Measurements from ENCODE around the gene RAPGEF6. TPM values are rescaled to one million over a fixed set of nuclear protein-coding genes. Genes with fewer than 3 reads are reported as not detected.
A peak's percentile ranks its signal among the peaks of the same experiment; 100 is the strongest.
"Not testable (repeated sequence)": the region's sequence is repeated elsewhere in the genome, so short reads cannot be mapped to it uniquely, and the experiment has no call there.

RAPGEF6 gene
- total RNA-seq, 1 experiment from 2014 or later: 50.7 TPM

DNA sequence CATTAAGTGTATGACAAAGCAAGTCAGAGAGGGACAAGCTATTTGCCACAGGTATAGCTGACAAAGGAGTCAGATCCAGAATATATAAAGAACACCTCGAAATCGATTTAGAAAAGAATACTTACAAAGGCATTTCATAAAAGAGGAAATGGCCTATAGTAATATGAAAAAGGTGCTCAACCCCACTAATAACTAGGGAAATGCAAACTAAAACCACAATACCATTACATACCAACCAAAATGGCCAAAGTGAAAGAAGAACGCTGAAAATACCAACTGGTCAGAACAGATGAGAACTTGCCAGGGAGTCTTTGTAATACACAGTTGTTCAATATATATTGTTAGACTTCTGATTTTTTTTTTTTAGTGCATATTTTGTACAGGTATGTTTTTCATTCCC lies 218.3 kb downstream of the RAPGEF6 start:
- Histone ChIP-seq H3K79me2 (ENCODE audit: low read length) (peaks cover 10% of the 10 kb centered on the region), H3K9me2 (replicated peaks; ENCODE audit: insufficient read depth, low read length) (no peaks in the 10 kb centered on the region), H3K9me3 (ENCODE audit: low read length) (no peaks in the 10 kb centered on the region), H3K9ac (ENCODE audit: low read length) (peak overlapping the region; percentile 29), H3K4me1 (ENCODE audit: low read length) (peaks cover 22% of the 10 kb centered on the region), H3K27ac (ENCODE audit: low read length) (peak overlapping the region; percentile 81), H3K4me2 (ENCODE audit: low read depth, low read length, poor library complexity, severe bottlenecking) (peak overlapping the region; percentile 79), H2AFZ (ENCODE audit: low read length) (no peak overlapping the region), H3K27me3 (ENCODE audit: low read length) (no peaks in the 10 kb centered on the region), H3K36me3 (ENCODE audit: insufficient read depth, low read length) (peaks cover 13% of the 10 kb centered on the region), H3K4me3 (ENCODE audit: low read length) (peak overlapping the region; percentile 42), H4K20me1 (ENCODE audit: insufficient read depth, low read depth, low read length) (no peaks in the 10 kb centered on the region)
- DNase-seq: peak; percentile 72

DNA sequence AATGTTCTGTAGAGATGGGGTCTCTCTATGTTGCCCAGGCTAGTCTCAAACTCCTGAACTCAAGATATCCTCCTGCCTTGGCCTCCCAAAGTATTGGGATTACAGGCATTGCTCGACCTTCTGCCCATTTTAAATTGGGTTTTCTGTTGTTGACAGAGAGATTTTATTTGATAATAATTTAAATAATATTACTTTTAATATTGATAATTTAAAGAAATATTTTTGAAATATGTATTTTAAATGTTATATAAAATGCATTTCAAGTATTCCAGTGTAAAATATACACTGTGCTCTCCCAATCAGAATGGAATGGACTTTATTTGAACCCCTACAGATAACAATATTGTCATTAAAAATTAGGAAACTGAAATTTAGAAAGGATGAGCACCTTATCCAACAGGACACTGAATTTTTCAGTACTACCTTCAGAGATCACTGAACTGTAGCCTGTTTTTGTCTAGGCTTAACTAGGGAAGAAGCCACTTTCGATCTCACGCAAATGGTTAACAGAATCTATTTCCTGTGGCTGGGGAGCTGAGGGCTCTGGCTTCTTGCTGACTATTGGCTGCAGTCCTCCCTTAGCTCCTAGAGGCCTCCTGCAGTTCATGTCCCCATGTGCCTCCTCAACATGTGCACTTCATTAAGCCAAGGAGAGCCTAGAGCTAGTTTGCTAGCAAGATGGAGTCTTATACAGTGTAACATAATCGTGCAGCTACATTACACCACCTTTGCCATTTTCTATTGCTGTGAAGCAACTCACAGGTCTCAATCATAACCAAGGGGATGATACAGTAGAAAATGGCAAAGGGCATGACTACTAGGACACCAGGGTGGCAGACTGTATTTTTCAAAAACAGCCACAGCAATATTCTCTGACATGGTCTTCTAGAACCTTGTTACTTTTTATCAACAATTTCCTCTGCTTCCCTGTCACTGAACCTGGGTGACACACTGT lies 221.1 kb downstream of the RAPGEF6 start:
- no peaks in the 10 kb centered on the region for H3K9me2 ChIP-seq (replicated peaks; ENCODE audit: insufficient read depth, low read length)
- H3K4me3 ChIP-seq (ENCODE audit: low read length): no peak overlapping the region
- no peak for DNase-seq
- H3K4me1 ChIP-seq (ENCODE audit: low read length): peaks cover 22% of the 10 kb centered on the region
- H3K36me3 ChIP-seq (ENCODE audit: insufficient read depth, low read length): peaks cover 21% of the 10 kb centered on the region
- no peak overlapping the region for H3K4me2 ChIP-seq (ENCODE audit: low read depth, low read length, poor library complexity, severe bottlenecking)
- H2AFZ ChIP-seq (ENCODE audit: low read length): no peak overlapping the region
- H4K20me1 ChIP-seq (ENCODE audit: insufficient read depth, low read depth, low read length): no peaks in the 10 kb centered on the region
- no peaks in the 10 kb centered on the region for H3K27me3 ChIP-seq (ENCODE audit: low read length)
- H3K27ac ChIP-seq (ENCODE audit: low read length): no peak overlapping the region
- no peak overlapping the region for H3K9ac ChIP-seq (ENCODE audit: low read length)
- H3K9me3 ChIP-seq (ENCODE audit: low read length): no peaks in the 10 kb centered on the region
- peaks cover 10% of the 10 kb centered on the region for H3K79me2 ChIP-seq (ENCODE audit: low read length)

DNA sequence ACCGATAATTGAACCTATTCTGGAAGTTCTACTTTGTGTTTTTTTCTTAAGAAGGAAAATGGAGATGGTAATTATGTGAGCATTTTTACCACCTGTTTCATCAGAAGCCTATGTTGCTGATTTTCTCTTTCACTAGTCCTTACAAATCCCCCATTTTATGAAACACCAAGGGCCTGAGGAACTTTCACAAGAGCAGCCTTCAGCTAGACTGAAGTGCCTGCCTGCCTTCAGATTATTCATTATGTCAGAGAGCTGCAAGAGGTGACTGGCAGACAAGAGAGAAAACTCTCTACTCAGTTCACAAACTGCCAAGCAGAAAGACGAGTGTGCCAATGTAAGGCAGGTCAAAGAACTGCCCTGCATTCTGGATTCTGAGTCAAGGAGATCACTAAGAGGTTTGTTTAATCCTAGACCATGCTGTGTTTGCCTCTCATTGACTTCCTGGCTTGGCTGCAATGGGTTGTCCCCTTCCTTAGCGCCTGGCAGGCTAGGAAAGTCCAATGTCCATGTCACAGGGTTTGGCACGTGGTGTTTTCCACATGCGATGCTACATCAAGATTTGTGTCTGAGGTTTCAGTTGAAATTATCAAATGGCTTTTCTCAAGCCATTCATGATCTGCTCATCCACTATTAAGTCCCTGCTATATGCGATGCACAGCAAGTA lies 227.9 kb downstream of the RAPGEF6 start:
- DNase-seq: no peak
- H3K36me3 ChIP-seq (ENCODE audit: insufficient read depth, low read length): peaks cover 50% of the 10 kb centered on the region
- H3K9me3 ChIP-seq (ENCODE audit: low read length): 0 out of 2 replicates have a peak, but pooled peaks cover 5% of the 10 kb centered on the region
- H3K9me2 ChIP-seq (replicated peaks; ENCODE audit: insufficient read depth, low read length): no peaks in the 10 kb centered on the region
- H3K27me3 ChIP-seq (ENCODE audit: low read length): no peaks in the 10 kb centered on the region
- H3K9ac ChIP-seq (ENCODE audit: low read length): no peak overlapping the region
- no peaks in the 10 kb centered on the region for H4K20me1 ChIP-seq (ENCODE audit: insufficient read depth, low read depth, low read length)
- H3K4me3 ChIP-seq (ENCODE audit: low read length): no peak overlapping the region
- no peak overlapping the region for H3K27ac ChIP-seq (ENCODE audit: low read length)
- H3K4me1 ChIP-seq (ENCODE audit: low read length): no peaks in the 10 kb centered on the region
- H2AFZ ChIP-seq (ENCODE audit: low read length): no peak overlapping the region
- no peaks in the 10 kb centered on the region for H3K79me2 ChIP-seq (ENCODE audit: low read length)
- no peak overlapping the region for H3K4me2 ChIP-seq (ENCODE audit: low read depth, low read length, poor library complexity, severe bottlenecking)

DNA sequence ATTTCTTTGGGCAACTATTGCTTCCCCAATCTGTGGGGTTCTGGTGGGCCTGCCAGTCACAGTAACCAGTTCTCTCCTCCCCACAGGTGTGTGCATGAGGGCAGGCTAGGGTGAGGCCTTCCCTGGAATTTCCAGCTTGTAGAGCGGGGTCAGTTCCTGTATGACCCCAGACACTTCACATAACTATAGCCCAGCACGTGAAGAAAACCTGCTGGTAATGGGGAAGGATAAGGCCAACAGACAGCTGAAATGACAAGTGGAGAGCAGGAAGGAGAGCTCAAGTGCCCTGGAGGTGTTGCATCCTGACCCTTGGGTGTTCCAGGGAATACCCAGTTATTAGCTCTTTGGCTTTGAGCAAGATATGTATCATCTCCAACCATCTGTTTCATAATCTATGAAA lies 229.0 kb downstream of the RAPGEF6 start:
- Histone ChIP-seq H3K36me3 (ENCODE audit: insufficient read depth, low read length) (peaks cover 54% of the 10 kb centered on the region), H2AFZ (ENCODE audit: low read length) (no peak overlapping the region), H3K4me1 (ENCODE audit: low read length) (no peaks in the 10 kb centered on the region), H3K4me2 (ENCODE audit: low read depth, low read length, poor library complexity, severe bottlenecking) (no peak overlapping the region), H4K20me1 (ENCODE audit: insufficient read depth, low read depth, low read length) (no peaks in the 10 kb centered on the region), H3K79me2 (ENCODE audit: low read length) (no peaks in the 10 kb centered on the region), H3K4me3 (ENCODE audit: low read length) (no peak overlapping the region), H3K27me3 (ENCODE audit: low read length) (no peaks in the 10 kb centered on the region), H3K27ac (ENCODE audit: low read length) (no peak overlapping the region), H3K9me3 (ENCODE audit: low read length) (peaks cover 8% of the 10 kb centered on the region; the same call in 1 of the 2 replicates), H3K9ac (ENCODE audit: low read length) (no peak overlapping the region), H3K9me2 (replicated peaks; ENCODE audit: insufficient read depth, low read length) (no peaks in the 10 kb centered on the region)
- DNase-seq: no peak

DNA sequence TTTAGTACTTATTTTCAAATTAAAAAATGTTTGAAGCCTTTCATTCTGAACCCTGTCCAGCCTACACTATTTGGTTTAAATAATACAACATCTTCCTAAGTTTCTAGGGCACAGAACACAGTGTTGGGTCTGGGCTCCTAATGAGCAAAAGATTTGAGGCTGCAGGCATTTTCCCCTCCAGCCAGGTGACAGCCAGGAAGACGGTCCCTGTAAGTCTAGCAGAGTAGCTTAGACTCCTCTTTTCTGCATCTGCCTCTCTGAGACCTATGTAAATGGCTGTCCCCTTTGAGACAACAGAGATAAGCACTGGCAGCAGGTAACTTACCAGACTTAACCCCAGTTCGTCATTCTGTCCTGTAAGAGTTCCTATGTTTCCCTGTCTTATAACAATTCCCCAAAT lies 229.4 kb downstream of the RAPGEF6 start:
- Histone ChIP-seq H3K4me1 (ENCODE audit: low read length) (no peaks in the 10 kb centered on the region), H3K79me2 (ENCODE audit: low read length) (no peaks in the 10 kb centered on the region), H4K20me1 (ENCODE audit: insufficient read depth, low read depth, low read length) (no peaks in the 10 kb centered on the region), H2AFZ (ENCODE audit: low read length) (no peak overlapping the region), H3K36me3 (ENCODE audit: insufficient read depth, low read length) (peaks cover 56% of the 10 kb centered on the region), H3K27me3 (ENCODE audit: low read length) (no peaks in the 10 kb centered on the region), H3K4me2 (ENCODE audit: low read depth, low read length, poor library complexity, severe bottlenecking) (no peak overlapping the region), H3K9ac (ENCODE audit: low read length) (no peak overlapping the region), H3K9me3 (ENCODE audit: low read length) (peaks cover 10% of the 10 kb centered on the region; the same call in 1 of the 2 replicates), H3K27ac (ENCODE audit: low read length) (no peak overlapping the region), H3K9me2 (replicated peaks; ENCODE audit: insufficient read depth, low read length) (no peaks in the 10 kb centered on the region), H3K4me3 (ENCODE audit: low read length) (no peak overlapping the region)
- DNase-seq: no peak

DNA sequence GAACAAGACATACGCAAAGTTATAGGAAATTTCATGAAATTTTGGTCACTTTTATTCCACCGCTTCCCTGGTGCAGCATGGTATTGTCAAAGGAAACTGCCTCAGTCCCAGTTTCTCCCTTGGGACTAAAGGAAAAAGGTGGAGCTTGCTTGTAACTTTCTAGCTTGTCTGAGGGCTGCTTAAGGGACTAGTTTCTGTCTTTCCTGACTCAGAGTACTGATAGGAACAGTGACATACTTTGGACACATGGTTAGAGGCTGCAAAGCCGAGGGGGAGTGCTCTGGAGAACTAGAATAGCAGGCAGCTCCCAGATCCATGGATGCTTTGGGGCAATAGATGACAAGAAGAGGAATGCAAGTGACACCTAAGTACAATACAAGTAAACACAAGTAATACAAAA lies 234.4 kb downstream of the RAPGEF6 start:
- Histone ChIP-seq H3K27ac (ENCODE audit: low read length) (no peak overlapping the region), H3K79me2 (ENCODE audit: low read length) (0 out of 2 replicates have a peak, but pooled peaks cover 5% of the 10 kb centered on the region), H2AFZ (ENCODE audit: low read length) (no peak overlapping the region), H3K4me3 (ENCODE audit: low read length) (no peak overlapping the region), H3K9me3 (ENCODE audit: low read length) (peaks cover 13% of the 10 kb centered on the region; the same call in 1 of the 2 replicates), H3K4me2 (ENCODE audit: low read depth, low read length, poor library complexity, severe bottlenecking) (no peak overlapping the region), H3K9ac (ENCODE audit: low read length) (no peak overlapping the region), H3K27me3 (ENCODE audit: low read length) (no peaks in the 10 kb centered on the region), H3K4me1 (ENCODE audit: low read length) (no peaks in the 10 kb centered on the region), H3K9me2 (replicated peaks; ENCODE audit: insufficient read depth, low read length) (no peaks in the 10 kb centered on the region), H3K36me3 (ENCODE audit: insufficient read depth, low read length) (peaks cover 84% of the 10 kb centered on the region), H4K20me1 (ENCODE audit: insufficient read depth, low read depth, low read length) (no peaks in the 10 kb centered on the region)
- no peak for DNase-seq

DNA sequence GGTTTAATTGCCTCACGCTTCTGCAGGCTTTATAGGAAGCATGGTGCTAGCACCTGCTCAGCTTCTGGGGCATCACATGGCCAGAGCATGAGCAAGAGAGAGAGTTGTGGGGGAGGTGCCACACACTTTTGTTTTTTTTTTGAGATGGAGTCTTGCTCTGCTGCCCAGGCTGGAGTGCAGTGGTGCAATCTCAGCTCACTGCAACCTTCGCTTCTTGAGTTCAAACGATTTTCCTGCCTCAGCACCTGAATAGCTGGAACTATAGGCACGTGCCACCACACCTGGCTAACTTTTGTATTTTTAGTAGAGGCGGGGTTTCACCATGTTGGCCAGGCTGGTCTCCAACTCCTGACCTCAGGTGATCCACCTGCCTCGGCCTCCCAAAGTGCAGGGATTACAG lies 236.0 kb downstream of the RAPGEF6 start:
- not testable (repeated sequence) for H3K9ac ChIP-seq (ENCODE audit: low read length); H3K27ac ChIP-seq (ENCODE audit: low read length); H3K79me2 ChIP-seq (ENCODE audit: low read length); H3K4me3 ChIP-seq (ENCODE audit: low read length); H2AFZ ChIP-seq (ENCODE audit: low read length); DNase-seq; H3K4me1 ChIP-seq (ENCODE audit: low read length); H3K9me2 ChIP-seq (replicated peaks; ENCODE audit: insufficient read depth, low read length); H3K4me2 ChIP-seq (ENCODE audit: low read depth, low read length, poor library complexity, severe bottlenecking); H4K20me1 ChIP-seq (ENCODE audit: insufficient read depth, low read depth, low read length); H3K27me3 ChIP-seq (ENCODE audit: low read length)
- H3K36me3 ChIP-seq (ENCODE audit: insufficient read depth, low read length): peaks cover 85% of the 10 kb centered on the region
- peaks cover 13% of the 10 kb centered on the region; the same call in 1 of the 2 replicates for H3K9me3 ChIP-seq (ENCODE audit: low read length)

DNA sequence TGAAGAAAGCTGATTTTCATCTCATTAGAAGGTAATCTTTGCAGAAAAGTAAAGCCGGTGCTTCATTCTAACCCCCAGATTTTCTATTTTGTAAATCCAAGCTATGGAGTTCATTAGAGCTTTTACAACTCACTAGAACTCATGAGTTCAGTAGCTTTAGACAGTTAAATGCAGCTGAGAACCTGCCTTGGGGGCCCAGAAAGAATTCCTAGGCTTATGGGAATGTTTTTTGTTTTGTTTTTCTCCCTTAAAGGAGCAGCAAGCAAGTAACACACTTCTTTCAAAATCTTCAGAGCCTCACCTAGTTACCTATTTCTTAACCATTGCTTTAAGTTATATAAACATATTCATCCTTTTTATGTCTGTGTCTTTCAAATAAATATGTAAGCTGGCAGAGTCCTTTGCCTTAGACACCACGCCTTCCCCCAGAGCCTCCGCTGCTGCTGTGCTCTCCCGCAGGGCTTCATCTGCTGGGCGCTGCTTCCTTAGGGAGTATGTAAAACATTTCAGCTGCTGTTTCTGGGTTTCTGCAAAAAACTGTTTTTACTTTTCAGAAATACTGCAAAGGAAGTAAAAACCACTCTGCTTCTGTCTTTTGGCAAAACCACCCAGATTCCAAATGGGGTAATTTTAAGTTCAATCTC lies 238.3 kb downstream of the RAPGEF6 start:
- 0 out of 2 replicates have a peak, but pooled peaks cover 2% of the 10 kb centered on the region for H3K4me1 ChIP-seq (ENCODE audit: low read length)
- no peaks in the 10 kb centered on the region for H3K9me2 ChIP-seq (replicated peaks; ENCODE audit: insufficient read depth, low read length)
- H3K4me3 ChIP-seq (ENCODE audit: low read length): no peak overlapping the region
- H3K27ac ChIP-seq (ENCODE audit: low read length): no peak overlapping the region
- H4K20me1 ChIP-seq (ENCODE audit: insufficient read depth, low read depth, low read length): no peaks in the 10 kb centered on the region
- H2AFZ ChIP-seq (ENCODE audit: low read length): no peak overlapping the region
- no peaks in the 10 kb centered on the region for H3K27me3 ChIP-seq (ENCODE audit: low read length)
- H3K9me3 ChIP-seq (ENCODE audit: low read length): peaks cover 7% of the 10 kb centered on the region; the same call in 1 of the 2 replicates
- no peak for DNase-seq
- no peak overlapping the region for H3K4me2 ChIP-seq (ENCODE audit: low read depth, low read length, poor library complexity, severe bottlenecking)
- H3K36me3 ChIP-seq (ENCODE audit: insufficient read depth, low read length): peaks cover 86% of the 10 kb centered on the region
- H3K9ac ChIP-seq (ENCODE audit: low read length): no peak overlapping the region
- 0 out of 2 replicates have a peak, but pooled peaks cover 12% of the 10 kb centered on the region for H3K79me2 ChIP-seq (ENCODE audit: low read length)
